HCEC 1CT (cell line): ENCODE results near the gene RUNX3.

ENCODE experiments used
- DNase-seq: peaks from one replicate; pipeline ENCODE4 v3.0.0-alpha.2; 2017

The RUNX3 gene

GRCh38 chr1:24878045-24878444, 52.0 kb downstream of the RUNX3 start:
- DNase-seq = no peak

- no peak for DNase-seq
Measured at GRCh38 chr1:24875991-24876506, 54.0 kb downstream of the RUNX3 start.

- DNase-seq = no peak
Measured at GRCh38 chr1:24875257-24875656, 54.8 kb downstream of the RUNX3 start.

GRCh38 chr1:24874611-24875234, 55.4 kb downstream of the RUNX3 start:
- no peak for DNase-seq

- DNase-seq = no peak
Measured at GRCh38 chr1:24874056-24874455, 56.0 kb downstream of the RUNX3 start.

- no peak for DNase-seq
Measured at GRCh38 chr1:24873148-24873547, 56.9 kb downstream of the RUNX3 start.

GRCh38 chr1:24872061-24872850, 57.8 kb downstream of the RUNX3 start:
- DNase-seq = no peak

GRCh38 chr1:24871306-24871901, 58.7 kb downstream of the RUNX3 start:
- DNase-seq = no peak

- no peak for DNase-seq
Measured at GRCh38 chr1:24870551-24871195, 59.4 kb downstream of the RUNX3 start.

- DNase-seq = no peak
Measured at GRCh38 chr1:24868016-24868875, 61.8 kb downstream of the RUNX3 start.

GRCh38 chr1:24867084-24867870, 62.8 kb downstream of the RUNX3 start:
- DNase-seq = no peak

GRCh38 chr1:24866211-24867083, 63.6 kb downstream of the RUNX3 start:
- no peak for DNase-seq

- DNase-seq = no peak
Measured at GRCh38 chr1:24865587-24865986, 64.5 kb downstream of the RUNX3 start.

GRCh38 chr1:24865168-24865567, 64.9 kb downstream of the RUNX3 start:
- no peak for DNase-seq

- no peak for DNase-seq
Measured at GRCh38 chr1:24864370-24864777, 65.7 kb downstream of the RUNX3 start.

GRCh38 chr1:24862775-24863483, 67.1 kb downstream of the RUNX3 start:
- no peak for DNase-seq

GRCh38 chr1:24861821-24862727, 68.0 kb downstream of the RUNX3 start:
- DNase-seq = peak; percentile 7

- DNase-seq = no peak
Measured at GRCh38 chr1:24860841-24861240, 69.2 kb downstream of the RUNX3 start.
